ENCODE data around the gene ALDH8A1.

DNA sequence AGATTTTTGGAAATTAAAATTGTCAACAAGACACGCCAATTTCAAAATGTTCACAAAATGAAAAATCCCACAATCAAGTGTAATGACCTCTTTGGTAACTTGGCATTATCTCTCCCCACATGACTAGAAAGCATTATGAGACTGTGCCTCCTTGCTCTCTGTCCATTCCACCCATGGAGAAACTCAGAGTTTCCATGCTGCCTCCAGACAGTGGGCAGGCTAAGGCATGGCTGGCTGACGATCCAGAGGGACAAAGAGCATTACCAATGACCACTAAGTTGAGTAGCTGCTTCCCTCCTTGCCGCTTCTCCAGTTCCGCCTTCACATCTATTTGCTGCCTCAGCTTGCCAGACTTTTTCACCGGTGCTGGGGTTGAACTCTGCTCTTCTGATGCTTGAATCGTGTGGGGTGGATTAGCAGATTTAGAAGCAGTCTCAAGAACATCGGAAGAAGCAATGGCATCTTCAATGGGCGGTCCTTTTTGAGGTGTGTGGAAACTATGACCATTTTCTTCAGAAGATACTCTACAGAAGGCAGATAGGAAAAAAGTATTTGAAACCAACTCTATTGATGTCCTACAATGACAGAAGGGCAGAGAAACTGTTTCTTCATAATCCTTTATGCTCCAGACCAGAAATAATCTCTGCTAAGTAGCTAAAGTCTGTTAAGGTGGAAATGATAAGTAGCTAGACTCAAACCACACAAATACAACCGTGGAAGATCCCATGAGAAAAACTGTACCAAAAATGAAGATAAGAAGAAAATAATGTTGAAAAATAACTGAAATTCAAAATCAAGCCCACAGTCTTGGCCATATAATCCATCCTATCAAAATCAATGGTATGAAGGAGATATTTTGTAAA is 47.5 kb upstream of the ALDH8A1 start:
- TF ChIP-seq, protein P1, sequence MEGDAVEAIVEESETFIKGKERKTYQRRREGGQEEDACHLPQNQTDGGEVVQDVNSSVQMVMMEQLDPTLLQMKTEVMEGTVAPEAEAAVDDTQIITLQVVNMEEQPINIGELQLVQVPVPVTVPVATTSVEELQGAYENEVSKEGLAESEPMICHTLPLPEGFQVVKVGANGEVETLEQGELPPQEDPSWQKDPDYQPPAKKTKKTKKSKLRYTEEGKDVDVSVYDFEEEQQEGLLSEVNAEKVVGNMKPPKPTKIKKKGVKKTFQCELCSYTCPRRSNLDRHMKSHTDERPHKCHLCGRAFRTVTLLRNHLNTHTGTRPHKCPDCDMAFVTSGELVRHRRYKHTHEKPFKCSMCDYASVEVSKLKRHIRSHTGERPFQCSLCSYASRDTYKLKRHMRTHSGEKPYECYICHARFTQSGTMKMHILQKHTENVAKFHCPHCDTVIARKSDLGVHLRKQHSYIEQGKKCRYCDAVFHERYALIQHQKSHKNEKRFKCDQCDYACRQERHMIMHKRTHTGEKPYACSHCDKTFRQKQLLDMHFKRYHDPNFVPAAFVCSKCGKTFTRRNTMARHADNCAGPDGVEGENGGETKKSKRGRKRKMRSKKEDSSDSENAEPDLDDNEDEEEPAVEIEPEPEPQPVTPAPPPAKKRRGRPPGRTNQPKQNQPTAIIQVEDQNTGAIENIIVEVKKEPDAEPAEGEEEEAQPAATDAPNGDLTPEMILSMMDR (IDR thresholded peaks at IDR 0.05; ENCODE audit: control extremely low read depth in 1 of 3, insufficient read depth in 1 of 3, low read depth in 1 of 3, low read length in 3 of 3): no peak
- TF ChIP-seq POLR2AphosphoS5 (IDR thresholded peaks at IDR 0.05; ENCODE audit: low read depth, low read length): no peak
